Smooth muscle cell (in vitro differentiated cells): ENCODE data around the gene FAM53B. TPM values are rescaled to one million over a fixed set of nuclear protein-coding genes. Genes with fewer than 3 reads are reported as not detected.

Experiments used
- DNase-seq: peaks from one replicate; lab custom pipeline; 2025; ENCODE audit not compliant: unreplicated experiment; lab: John Stamatoyannopoulos, UW
- H2AFZ ChIP-seq: fragments of 200-600 bp; sonication (generic); 2 replicates; pipeline ENCODE4 v1.6.0; 2016; ENCODE audit warnings: antibody characterized with exemption, low read depth, mild to moderate bottlenecking
- H3F3A ChIP-seq: fragments of 200-600 bp; sonication (generic); 2 replicates; pipeline ENCODE4 v1.6.0; 2017; ENCODE audit warnings: antibody characterized with exemption, low read depth
- H3K27ac ChIP-seq: fragments of 200-600 bp; sonication (generic); 2 replicates; pipeline ENCODE4 v1.5.1; 2016; ENCODE audit warnings: low read depth, mild to moderate bottlenecking
- H3K27me3 ChIP-seq: fragments of 200-600 bp; sonication (generic); 2 replicates; pipeline ENCODE4 v1.6.1; 2016; ENCODE audit warnings: low read depth, mild to moderate bottlenecking
- H3K36me3 ChIP-seq: fragments of 200-600 bp; sonication (generic); 2 replicates; pipeline ENCODE4 v1.5.1; 2016; ENCODE audit warnings: low read depth
- H3K4me1 ChIP-seq: fragments of 200-600 bp; sonication (generic); 2 replicates; pipeline ENCODE4 v1.5.1; 2016; ENCODE audit warnings: low read depth
- H3K4me2 ChIP-seq: fragments of 200-600 bp; sonication (generic); 2 replicates; pipeline ENCODE4 v1.6.0; 2016; ENCODE audit warnings: mild to moderate bottlenecking
- H3K4me3 ChIP-seq: fragments of 200-600 bp; sonication (generic); 2 replicates; pipeline ENCODE4 v1.5.1; 2016; ENCODE audit warnings: mild to moderate bottlenecking
- H3K79me2 ChIP-seq: fragments of 200-600 bp; sonication (generic); 2 replicates; pipeline ENCODE4 v1.6.0; 2016; ENCODE audit warnings: low read depth, mild to moderate bottlenecking
- H3K9ac ChIP-seq: fragments of 200-600 bp; sonication (generic); 2 replicates; pipeline ENCODE4 v1.6.0; 2016; ENCODE audit warnings: low read depth
- H3K9me3 ChIP-seq: fragments of 200-600 bp; sonication (generic); replicated peaks from 2 replicates; pipeline ENCODE4 v1.5.1; 2016; ENCODE audit warnings: low read depth
- H4K20me1 ChIP-seq: fragments of 200-600 bp; sonication (generic); 2 replicates; pipeline ENCODE4 v1.6.0; 2016; ENCODE audit warnings: low read depth
- CTCF ChIP-seq: fragments of 200-600 bp; sonication (generic); IDR thresholded peaks from 2 replicates; pipeline ENCODE4 v1.5.1; 2017; ENCODE audit warnings: borderline replicate concordance, mild to moderate bottlenecking, antibody characterized with exemption; ENCODE audit not compliant: insufficient read depth, poor library complexity, severe bottlenecking
- WGBS: methylation state at CpG from one replicate; pipeline ENCODE4 v1.1.7; 2016; ENCODE audit warnings: low lambda C conversion rate; 5-methylcytosine and 5-hydroxymethylcytosine counted together
- polyA plus RNA-seq: library from polyadenylated mRNA; unstranded; fragments of >200 nt; fragmentation: Nextera tagmentation; extraction: Ambion mirVana; gene quantifications from 2 replicates; pipeline ENCODE4 v1.2.1, GENCODE V29; 2016
- total RNA-seq: library from RNA; depleted of rRNA; stranded (reverse); fragments of >200 nt; gene quantifications from 2 replicates; pipeline ENCODE4 v1.2.3, GENCODE V29; 2014

Gene FAM53B
- total and polyA plus RNA-seq, 2 experiments from 2014 or later: 5.5 to 6.2 TPM

GRCh38 chr10:124659380-124659779 is 84.8 kb downstream of the FAM53B start:
- Histone ChIP-seq H3K4me1 (peaks cover 5% of the 10 kb centered on the region), H4K20me1 (peaks cover 47% of the 10 kb centered on the region), H3K79me2 (no peaks in the 10 kb centered on the region), H3K4me2 (no peak overlapping the region), H3K36me3 (no peaks in the 10 kb centered on the region), H3K27me3 (no peaks in the 10 kb centered on the region), H3K9ac (no peak overlapping the region), H3K9me3 (no peaks in the 10 kb centered on the region), H3K27ac (no peak overlapping the region), H3F3A (no peaks in the 10 kb centered on the region), H3K4me3 (no peak overlapping the region), H2AFZ (no peak overlapping the region)
- no peak for DNase-seq
- TF ChIP-seq CTCF: no peak
- 73% methylated on average over 2 of the region's 2 CpGs for WGBS

- Histone ChIP-seq H3K27ac (no peak overlapping the region), H3K79me2 (no peaks in the 10 kb centered on the region), H3K27me3 (no peaks in the 10 kb centered on the region), H3K4me1 (peaks cover 5% of the 10 kb centered on the region), H4K20me1 (peaks cover 43% of the 10 kb centered on the region), H3K4me3 (no peak overlapping the region), H3K9me3 (no peaks in the 10 kb centered on the region), H3K36me3 (no peaks in the 10 kb centered on the region), H3K4me2 (no peak overlapping the region), H3F3A (no peaks in the 10 kb centered on the region), H3K9ac (no peak overlapping the region), H2AFZ (no peak overlapping the region)
- TF ChIP-seq CTCF: no peak
- no peak for DNase-seq
- WGBS: 97% methylated on average over 12 of the region's 12 CpGs
These were observed 85.5 kb downstream of the FAM53B start for GRCh38 chr10:124658591-124659242.

GRCh38 chr10:124657806-124658205 is 86.4 kb downstream of the FAM53B start:
- Histone ChIP-seq H3K36me3 (no peaks in the 10 kb centered on the region), H3K4me1 (peaks cover 5% of the 10 kb centered on the region), H2AFZ (no peak overlapping the region), H3K27ac (peak overlapping the region; percentile 47), H4K20me1 (peaks cover 43% of the 10 kb centered on the region), H3K79me2 (no peaks in the 10 kb centered on the region), H3K9me3 (no peaks in the 10 kb centered on the region), H3F3A (no peaks in the 10 kb centered on the region), H3K4me3 (no peak overlapping the region), H3K4me2 (no peak overlapping the region), H3K9ac (peak overlapping the region; percentile 17), H3K27me3 (no peaks in the 10 kb centered on the region)
- no peak for TF ChIP-seq CTCF
- DNase-seq: no peak
- 60% methylated on average over 9 of the region's 9 CpGs for WGBS

- TF ChIP-seq CTCF: no peak
- Histone ChIP-seq H4K20me1 (peaks cover 39% of the 10 kb centered on the region), H3K4me3 (no peak overlapping the region), H3K36me3 (no peaks in the 10 kb centered on the region), H3K4me1 (peaks cover 5% of the 10 kb centered on the region), H2AFZ (no peak overlapping the region), H3K27ac (no peak overlapping the region), H3K79me2 (no peaks in the 10 kb centered on the region), H3K4me2 (no peak overlapping the region), H3K27me3 (no peaks in the 10 kb centered on the region), H3K9ac (no peak overlapping the region), H3F3A (no peaks in the 10 kb centered on the region), H3K9me3 (no peaks in the 10 kb centered on the region)
- 97% methylated on average over 6 of the region's 6 CpGs for WGBS
- DNase-seq: no peak
These were observed 87.6 kb downstream of the FAM53B start for GRCh38 chr10:124656541-124656940.
